HEK293T (cell line): Measurements from ENCODE around the gene ATMIN.

ENCODE experiments used
- CTCF ChIA-PET: fragments of 350-600 bp; formaldehyde crosslinking; extraction: SDS; loops from one replicate; lab custom pipeline; 2021; ENCODE audit warnings: antibody characterized with exemption, inconsistent platforms; lab: Yijun Ruan, JAX
- POLR2A ChIA-PET: fragments of 350-600 bp; formaldehyde crosslinking; extraction: SDS; loops from one replicate; lab custom pipeline; 2020; ENCODE audit warnings: antibody characterized with exemption, inconsistent platforms; lab: Yijun Ruan, JAX
- DNase-seq: peaks from one replicate; pipeline ENCODE4 v3.0.0; 2012; ENCODE audit warnings: mixed read lengths; ENCODE audit errors: extremely low spot score
- ARNT ChIP-seq: fragments of 450-650 bp; IDR thresholded peaks from 2 replicates; pipeline ENCODE4 v1.6.1; 2017; ENCODE audit warnings: mild to moderate bottlenecking
- BHLHE40 ChIP-seq: fragments of 450-650 bp; IDR thresholded peaks from 2 replicates; pipeline ENCODE4 v1.6.1; 2016; ENCODE audit warnings: mild to moderate bottlenecking, moderate library complexity, borderline replicate concordance
- CTBP1 ChIP-seq: fragments of 450-650 bp; IDR thresholded peaks from 2 replicates; pipeline ENCODE4 v1.6.1; 2016; ENCODE audit warnings: borderline replicate concordance
- ELF4 ChIP-seq: fragments of 450-650 bp; IDR thresholded peaks from 2 replicates; pipeline ENCODE4 v1.6.1; 2017; ENCODE audit warnings: antibody characterized with exemption
- FOXA1 ChIP-seq: fragments of 450-650 bp; IDR thresholded peaks from 2 replicates; pipeline ENCODE4 v1.6.1; 2016; ENCODE audit warnings: mild to moderate bottlenecking
- FOXK2 ChIP-seq: fragments of 450-650 bp; IDR thresholded peaks from 2 replicates; pipeline ENCODE4 v1.6.1; 2016; ENCODE audit warnings: mild to moderate bottlenecking
- FOXM1 ChIP-seq: fragments of 450-650 bp; IDR thresholded peaks from 2 replicates; pipeline ENCODE4 v1.6.1; 2017; ENCODE audit warnings: mild to moderate bottlenecking, borderline replicate concordance
- HDGF ChIP-seq: fragments of 450-650 bp; IDR thresholded peaks from 2 replicates; pipeline ENCODE4 v1.6.1; 2017; ENCODE audit warnings: antibody characterized with exemption, borderline replicate concordance
- L3MBTL2 ChIP-seq: fragments of 450-650 bp; conservative IDR thresholded peaks from 2 replicates; pipeline ENCODE4 v1.6.1; 2016; ENCODE audit warnings: mild to moderate bottlenecking
- LEF1 ChIP-seq: fragments of 450-650 bp; IDR thresholded peaks from 2 replicates; pipeline ENCODE4 v1.6.1; 2017; ENCODE audit warnings: mild to moderate bottlenecking, borderline replicate concordance
- NFRKB ChIP-seq: fragments of 450-650 bp; IDR thresholded peaks from 2 replicates; pipeline ENCODE4 v1.6.1; 2016; ENCODE audit warnings: mild to moderate bottlenecking, moderate library complexity
- PKNOX1 ChIP-seq: fragments of 450-650 bp; IDR thresholded peaks from 2 replicates; pipeline ENCODE4 v1.6.1; 2016
- SP1 ChIP-seq: fragments of 450-650 bp; IDR thresholded peaks from 2 replicates; pipeline ENCODE4 v1.6.1; 2017
- SUZ12 ChIP-seq: fragments of 450-650 bp; IDR thresholded peaks from 2 replicates; pipeline ENCODE4 v1.6.1; 2016; ENCODE audit warnings: mild to moderate bottlenecking
- TARDBP ChIP-seq: fragments of 450-650 bp; IDR thresholded peaks from 2 replicates; pipeline ENCODE4 v1.6.1; 2016
- ZNF384 ChIP-seq: fragments of 450-650 bp; IDR thresholded peaks from 2 replicates; pipeline ENCODE4 v1.6.1; 2016

The ATMIN gene

GRCh38 chr16:81035398-81035974 lies at the start of gene ATMIN:
ATMIN (plus strand) TSS chr16:81035842; CDS start chr16:81035871, 29 bp downstream.
- ChIA-PET POLR2A (interaction anchor here (1.6 kb wide), 2 partner anchors 31 to 41 kb away, joined by 4 to 14 read pairs; partner anchors contain the start of gene C16orf46), CTCF (interaction anchor here (0.7 to 1.2 kb wide), 5 partner anchors 10 to 158 kb away, joined by 3 read pairs; no protein-coding TSS in a partner anchor)
- DNase-seq = peak; percentile 96

GRCh38 chr16:80986557-80986956 lies 49.1 kb upstream of the ATMIN start:
- ChIA-PET POLR2A (no interaction called here), CTCF (interaction anchor here (0.7 to 0.9 kb wide), 2 partner anchors 12 to 128 kb away, joined by 3 read pairs; no protein-coding TSS in a partner anchor)
- DNase-seq = no peak
- TF ChIP-seq BHLHE40 = no peak
- no peak for TF ChIP-seq ZNF384
- TF ChIP-seq ARNT = no peak

More at GRCh38 chr16:81035398-81035974, at the start of gene ATMIN:
- TF ChIP-seq FOXM1 (no peak), ARNT (peak; percentile 16; the same call in 1 of the 2 replicates), CTBP1 (0 out of 2 replicates have a peak, but pooled peaks have one; percentile 8), BHLHE40 (no peak)

GRCh38 chr16:80988756-80989155 lies 46.9 kb upstream of the ATMIN start:
- CTCF ChIA-PET = interaction anchor here (0.6 to 1.2 kb wide), 3 partner anchors 17 to 49 kb away, joined by 3 to 4 read pairs (median 3); no protein-coding TSS in a partner anchor
- POLR2A ChIA-PET = no interaction called here
- TF ChIP-seq SP1 (no peak), CTBP1 (no peak), FOXM1 (no peak), FOXK2 (no peak), ELF4 (no peak), L3MBTL2 (no peak), PKNOX1 (no peak), FOXA1 (no peak), SUZ12 (no peak), ARNT (no peak), LEF1 (no peak), NFRKB (no peak), TARDBP (no peak)
- DNase-seq = no peak

GRCh38 chr16:80989801-80990200 lies 45.8 kb upstream of the ATMIN start:
- TF ChIP-seq PKNOX1 (peak; percentile 37), CTBP1 (no peak)
- DNase-seq = no peak
- ChIA-PET POLR2A (no interaction called here), CTCF (no interaction called here)

GRCh38 chr16:80990577-80990976 lies 45.1 kb upstream of the ATMIN start:
- CTCF ChIA-PET = interaction anchor here (1.2 kb wide), 1 partner anchor 16 kb away, joined by 4 read pairs; no protein-coding TSS in a partner anchor
- no peak for TF ChIP-seq L3MBTL2
- no peak for TF ChIP-seq ARNT
- POLR2A ChIA-PET = no interaction called here
- no peak for DNase-seq

GRCh38 chr16:80990978-80991377 lies 44.7 kb upstream of the ATMIN start:
- ChIA-PET CTCF (interaction anchor here (1.2 kb wide), 1 partner anchor 16 kb away, joined by 4 read pairs; no protein-coding TSS in a partner anchor), POLR2A (no interaction called here)
- TF ChIP-seq SUZ12 = no peak
- no peak for TF ChIP-seq ZNF384
- no peak for DNase-seq

- TF ChIP-seq ELF4 = no peak
- TF ChIP-seq SUZ12 = no peak
- TF ChIP-seq PKNOX1 = no peak
- no peak for TF ChIP-seq LEF1
- no peak for TF ChIP-seq SP1
- no peak for TF ChIP-seq HDGF
- TF ChIP-seq L3MBTL2 = no peak
- CTCF ChIA-PET = interaction anchor here (1.2 to 1.9 kb wide), 2 partner anchors 13 to 17 kb away, joined by 4 to 7 read pairs; no protein-coding TSS in a partner anchor
- POLR2A ChIA-PET = no interaction called here
- DNase-seq = no peak
Measured at GRCh38 chr16:80991792-80992430, 43.7 kb upstream of the ATMIN start.
